Caco-2 (cell line): ENCODE results near the gene TTLL9. TPM values are rescaled to one million over a fixed set of nuclear protein-coding genes. Genes with fewer than 3 reads are reported as not detected.

ENCODE experiments used
- BruUV-seq: library from RNA; stranded (reverse); fragments of 400-500 nt; replicated peaks from 2 replicates; lab custom pipeline; 2021; lab: Mats Ljungman, UMichigan
- CTCF ChIA-PET: fragments of 300-600 bp; sonication (Branson Sonifier 250); formaldehyde crosslinking; loops from one replicate; lab custom pipeline; 2022; ENCODE audit warnings: antibody characterized with exemption; lab: Charles Lee
- POLR2A ChIA-PET: fragments of 300-600 bp; sonication (Branson Sonifier 250); formaldehyde crosslinking; loops from one replicate; lab custom pipeline; 2022; ENCODE audit warnings: antibody characterized with exemption; lab: Charles Lee
- DNase-seq, 2 experiments: peaks; one replicate each; pipeline versions ENCODE4 v3.0.0 to v3.0.0-alpha.2; 2020 to 2022
- H3K27me3 ChIP-seq: replicated peaks from 2 replicates; pipeline ENCODE4 v1.6.0; 2011; ENCODE audit warnings: low read length; ENCODE audit not compliant: control insufficient read depth, insufficient read depth
- H3K36me3 ChIP-seq: 2 replicates; pipeline ENCODE4 v1.5.1; 2011; ENCODE audit warnings: low read length; ENCODE audit not compliant: control insufficient read depth, insufficient read depth
- H3K4me1 ChIP-seq: fragments of 250-450 bp; sonication (Bioruptor Pico); 2 replicates; pipeline ENCODE4 v1.5.1; 2020; ENCODE audit warnings: mild to moderate bottlenecking
- H3K4me3 ChIP-seq: 2 replicates; pipeline ENCODE4 v1.5.1; 2011; ENCODE audit warnings: low read depth, mild to moderate bottlenecking, control low read depth, low read length
- H3K9me3 ChIP-seq: fragments of 250-450 bp; sonication (Bioruptor Pico); 2 replicates; pipeline ENCODE4 v1.5.1; 2020; ENCODE audit warnings: mild to moderate bottlenecking, moderate library complexity
- H3K27ac Mint-ChIP-seq: one replicate; pipeline ENCODE4 v1.8.0; 2022; ENCODE audit warnings: mixed read lengths; ENCODE audit not compliant: unreplicated experiment
- H3K27me3 Mint-ChIP-seq: one replicate; pipeline ENCODE4 v1.8.0; 2022; ENCODE audit warnings: mixed read lengths; ENCODE audit not compliant: insufficient read depth, unreplicated experiment
- H3K36me3 Mint-ChIP-seq: one replicate; pipeline ENCODE4 v1.8.0; 2022; ENCODE audit warnings: mild to moderate bottlenecking, mixed read lengths; ENCODE audit not compliant: insufficient read depth, unreplicated experiment
- H3K4me1 Mint-ChIP-seq: one replicate; pipeline ENCODE4 v1.8.0; 2022; ENCODE audit warnings: low read depth, mixed read lengths; ENCODE audit not compliant: unreplicated experiment
- H3K4me3 Mint-ChIP-seq: one replicate; pipeline ENCODE4 v1.8.0; 2022; ENCODE audit warnings: mild to moderate bottlenecking, moderate library complexity, mixed read lengths; ENCODE audit not compliant: unreplicated experiment
- H3K9me3 Mint-ChIP-seq: one replicate; pipeline ENCODE4 v1.8.0; 2022; ENCODE audit warnings: mixed read lengths; ENCODE audit not compliant: unreplicated experiment
- intact Hi-C: fragments of 100-400 bp; cut with micrococcal nuclease; formaldehyde crosslinking; loops from one replicate; pipeline ENCODE4 v1.10.0; 2022; ENCODE audit not compliant: unreplicated experiment
- total RNA-seq: library from RNA; stranded (reverse); gene quantifications from 2 replicates; pipeline ENCODE4 v1.2.3, GENCODE V29; 2022
- TF ChIP-seq, protein P1 (sequence below), 2 experiments: fragments of 200-600 bp in 1 of 2; IDR thresholded peaks; 1 replicate in 1 of 2; 2 replicates in 1 of 2; pipeline versions ENCODE4 v1.5.1 to v1.8.0; 2011 to 2022; ENCODE audit warnings: antibody characterized with exemption in 1 of 2, control low read depth in 1 of 2, inconsistent platforms in 1 of 2, low read depth in 1 of 2, low read length in 1 of 2, mild to moderate bottlenecking in 1 of 2, moderate library complexity in 1 of 2; ENCODE audit not compliant: insufficient read depth in 1 of 2, severe bottlenecking in 1 of 2, unreplicated experiment in 1 of 2

Gene TTLL9
- total RNA-seq, 1 experiment from 2014 or later = not detected

DNA sequence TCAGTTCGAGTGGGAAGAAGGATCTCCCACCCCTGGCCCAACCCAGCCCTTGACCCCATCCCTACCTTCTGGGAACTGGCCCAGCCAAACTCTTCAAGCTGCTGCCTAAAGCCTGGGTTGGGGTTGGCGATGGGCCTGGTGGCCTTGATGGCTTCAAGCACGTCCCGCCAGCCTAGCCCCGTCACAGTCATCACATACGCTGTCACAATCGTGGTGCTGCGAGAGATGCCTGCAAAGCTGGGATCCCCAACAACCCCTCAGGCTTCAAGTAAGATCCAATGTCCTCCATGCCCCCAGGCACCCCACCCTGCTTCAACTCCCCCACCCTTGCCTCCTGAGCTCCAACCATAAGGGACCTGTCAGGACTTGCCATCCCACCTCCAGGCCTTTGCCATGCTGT is 7.9 kb upstream of the TTLL9 start:
- peak in 1 of 2 experiments; percentile 48 for DNase-seq
- H3K4me1 ChIP-seq = peaks cover 16% of the 10 kb centered on the region
- no peaks in the 10 kb centered on the region for H3K9me3 ChIP-seq
- Mint-ChIP-seq H3K4me1 (peaks cover 8% of the 10 kb centered on the region), H3K4me3 (peak overlapping the region; percentile 4), H3K27me3 (peaks cover 8% of the 10 kb centered on the region), H3K36me3 (peaks cover 6% of the 10 kb centered on the region), H3K9me3 (no peaks in the 10 kb centered on the region), H3K27ac (no peak overlapping the region)
- TF ChIP-seq, protein P1, sequence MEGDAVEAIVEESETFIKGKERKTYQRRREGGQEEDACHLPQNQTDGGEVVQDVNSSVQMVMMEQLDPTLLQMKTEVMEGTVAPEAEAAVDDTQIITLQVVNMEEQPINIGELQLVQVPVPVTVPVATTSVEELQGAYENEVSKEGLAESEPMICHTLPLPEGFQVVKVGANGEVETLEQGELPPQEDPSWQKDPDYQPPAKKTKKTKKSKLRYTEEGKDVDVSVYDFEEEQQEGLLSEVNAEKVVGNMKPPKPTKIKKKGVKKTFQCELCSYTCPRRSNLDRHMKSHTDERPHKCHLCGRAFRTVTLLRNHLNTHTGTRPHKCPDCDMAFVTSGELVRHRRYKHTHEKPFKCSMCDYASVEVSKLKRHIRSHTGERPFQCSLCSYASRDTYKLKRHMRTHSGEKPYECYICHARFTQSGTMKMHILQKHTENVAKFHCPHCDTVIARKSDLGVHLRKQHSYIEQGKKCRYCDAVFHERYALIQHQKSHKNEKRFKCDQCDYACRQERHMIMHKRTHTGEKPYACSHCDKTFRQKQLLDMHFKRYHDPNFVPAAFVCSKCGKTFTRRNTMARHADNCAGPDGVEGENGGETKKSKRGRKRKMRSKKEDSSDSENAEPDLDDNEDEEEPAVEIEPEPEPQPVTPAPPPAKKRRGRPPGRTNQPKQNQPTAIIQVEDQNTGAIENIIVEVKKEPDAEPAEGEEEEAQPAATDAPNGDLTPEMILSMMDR (IDR thresholded peaks at IDR 0.05; ENCODE audit: insufficient read depth in 1 of 2, low read depth in 1 of 2, low read length in 1 of 2, severe bottlenecking in 1 of 2, unreplicated experiment in 1 of 2) = no peak
- H3K4me3 ChIP-seq = no peak overlapping the region
- intact Hi-C loops = no loop called here
- no peaks in the 10 kb centered on the region for H3K36me3 ChIP-seq
- ChIA-PET CTCF (interaction anchor here (1.0 to 1.5 kb wide), 2 partner anchors 8 to 16 kb away, joined by 4 to 7 read pairs; no protein-coding TSS in a partner anchor), POLR2A (no interaction called here)
- H3K27me3 ChIP-seq = no peaks in the 10 kb centered on the region
- no TSS peak for BruUV-seq

DNA sequence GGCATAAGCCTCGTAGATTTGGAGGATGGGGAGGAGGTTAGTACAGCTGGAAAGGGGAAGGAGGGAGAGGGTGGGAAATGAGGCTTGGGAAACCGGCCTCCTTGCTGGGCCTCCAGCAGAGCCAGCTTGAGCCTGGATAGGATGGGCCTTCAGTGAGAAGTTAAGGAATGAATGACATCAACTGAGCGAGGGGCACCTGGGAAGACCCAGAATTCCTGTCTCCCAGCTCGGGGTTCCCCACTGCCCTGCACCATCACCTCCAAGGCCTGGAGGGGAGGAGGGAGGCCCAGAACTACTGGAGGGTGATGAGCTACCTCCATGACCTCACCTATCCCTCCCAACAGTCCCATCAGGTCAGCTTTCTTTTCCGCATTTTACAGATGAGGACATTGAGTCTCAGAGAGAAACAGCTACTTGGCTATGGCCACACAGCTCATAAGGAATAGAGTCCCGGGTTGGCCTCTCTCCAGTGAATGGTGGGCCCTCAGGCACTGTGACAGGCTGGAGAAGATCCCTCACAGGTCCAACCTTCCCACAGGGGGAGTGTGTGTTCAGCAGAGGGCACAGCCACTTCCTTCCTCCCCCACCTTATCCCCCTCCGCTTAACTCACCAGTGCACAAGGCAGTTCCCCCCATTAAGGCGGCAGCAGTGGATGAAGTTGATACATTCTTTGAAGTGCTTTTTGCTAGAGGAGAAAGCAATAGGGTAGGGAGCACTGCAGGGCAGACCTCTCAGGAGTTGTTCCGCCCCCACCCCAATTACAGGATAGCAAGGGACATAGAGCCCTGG is 6.9 kb upstream of the TTLL9 start:
- H3K4me3 ChIP-seq = no peak overlapping the region
- intact Hi-C loops = no loop called here
- H3K4me1 ChIP-seq = peaks cover 16% of the 10 kb centered on the region
- ChIA-PET POLR2A (no interaction called here), CTCF (interaction anchor here (0.6 to 1.3 kb wide), 3 partner anchors 9 to 88 kb away, joined by 3 to 4 read pairs (median 4); partner anchors contain the start of gene PDRG1)
- DNase-seq = peak in 1 of 2 experiments; percentile 37
- H3K27me3 ChIP-seq = no peaks in the 10 kb centered on the region
- no peak overlapping the region for H3K27ac Mint-ChIP-seq
- BruUV-seq = no TSS peak
- no peaks in the 10 kb centered on the region for H3K36me3 ChIP-seq
- no peaks in the 10 kb centered on the region for H3K9me3 Mint-ChIP-seq
- H3K4me1 Mint-ChIP-seq = peaks cover 8% of the 10 kb centered on the region
- TF ChIP-seq, protein P1 (IDR thresholded peaks at IDR 0.05; ENCODE audit: insufficient read depth in 1 of 2, low read depth in 1 of 2, low read length in 1 of 2, severe bottlenecking in 1 of 2, unreplicated experiment in 1 of 2) = no peak
- H3K4me3 Mint-ChIP-seq = no peak overlapping the region
- no peaks in the 10 kb centered on the region for H3K9me3 ChIP-seq
- peaks cover 6% of the 10 kb centered on the region for H3K36me3 Mint-ChIP-seq
- peaks cover 6% of the 10 kb centered on the region for H3K27me3 Mint-ChIP-seq

DNA sequence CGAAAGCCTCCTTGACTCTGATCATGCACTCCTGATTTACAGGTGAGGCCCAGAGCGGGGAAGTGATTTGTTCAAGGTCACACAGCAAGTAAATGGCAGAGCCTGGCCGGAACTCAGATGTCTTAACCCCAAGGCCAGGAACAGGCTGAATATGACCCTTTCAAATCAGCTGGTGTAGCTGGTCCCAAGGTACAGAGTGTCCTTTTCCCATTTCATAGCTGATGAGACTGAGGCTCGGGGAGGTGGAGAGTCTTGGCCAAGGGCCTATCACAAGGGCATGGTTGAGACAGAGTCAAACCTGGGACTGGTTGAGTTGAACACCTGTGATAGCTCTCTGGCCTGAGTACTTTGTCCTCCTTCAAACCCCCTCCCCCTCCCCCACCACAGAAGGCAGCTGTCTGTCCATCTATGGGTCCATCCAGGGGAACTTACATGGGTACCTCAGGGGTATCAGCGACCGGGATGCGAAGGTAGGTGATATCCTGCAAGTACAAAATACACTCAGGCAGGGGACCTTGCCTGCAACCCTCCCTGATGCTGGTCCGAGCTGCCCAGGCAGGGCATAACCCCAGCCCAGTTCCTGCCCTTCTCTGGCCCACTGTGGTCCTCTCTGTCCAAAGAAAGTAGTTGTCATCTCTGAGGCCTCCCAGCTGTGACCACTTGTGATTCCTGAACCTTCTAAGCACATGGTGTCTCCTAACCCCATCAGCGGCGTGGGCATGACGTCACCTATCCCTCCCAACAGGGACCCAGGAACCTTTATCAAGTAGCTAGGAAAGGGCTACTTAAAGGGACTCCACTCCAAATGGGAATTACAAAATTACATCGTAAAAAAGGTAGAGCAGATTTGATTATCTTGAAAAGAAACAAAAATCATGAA is 5.7 kb upstream of the TTLL9 start:
- peaks cover 13% of the 10 kb centered on the region for H3K4me1 Mint-ChIP-seq
- ChIA-PET CTCF (interaction anchor here (0.9 to 1.3 kb wide), 2 partner anchors 8 to 87 kb away, joined by 3 to 4 read pairs; partner anchors contain the start of gene PDRG1), POLR2A (no interaction called here)
- peak in 1 of 2 experiments; percentile 40 for DNase-seq
- H3K27me3 Mint-ChIP-seq = peaks cover 9% of the 10 kb centered on the region
- no peaks in the 10 kb centered on the region for H3K9me3 Mint-ChIP-seq
- peaks cover 25% of the 10 kb centered on the region for H3K4me1 ChIP-seq
- H3K27ac Mint-ChIP-seq = no peak overlapping the region
- no peak overlapping the region for H3K4me3 ChIP-seq
- TF ChIP-seq, protein P1 (IDR thresholded peaks at IDR 0.05; ENCODE audit: insufficient read depth in 1 of 2, low read depth in 1 of 2, low read length in 1 of 2, severe bottlenecking in 1 of 2, unreplicated experiment in 1 of 2) = no peak
- BruUV-seq = no TSS peak
- H3K9me3 ChIP-seq = no peaks in the 10 kb centered on the region
- no peaks in the 10 kb centered on the region for H3K27me3 ChIP-seq
- intact Hi-C loops = no loop called here
- H3K36me3 Mint-ChIP-seq = peaks cover 6% of the 10 kb centered on the region
- no peaks in the 10 kb centered on the region for H3K36me3 ChIP-seq
- H3K4me3 Mint-ChIP-seq = no peak overlapping the region
